HG03565 (cell line): ENCODE results near the gene TADA1.

Experiments
- ATAC-seq: cut with Tn5 transposase; IDR thresholded peaks from one replicate; pipeline ENCODE4 v1.9.1; 2021; ENCODE audit warnings: mild to moderate bottlenecking, moderate library complexity; ENCODE audit not compliant: unreplicated experiment

Gene TADA1

GRCh38 chr1:166875734-166876539 lies at the start of gene TADA1:
Gene TADA1, minus strand, starts transcription at chr1:166876264. Its CDS starts 31 bp downstream, at chr1:166876233.
- peak; percentile 81 for ATAC-seq

- ATAC-seq: peak; percentile 75
Observed at GRCh38 chr1:166924823-166925541, 48.9 kb upstream of the TADA1 start.

- ATAC-seq: no peak
Observed at GRCh38 chr1:166920561-166921475, 44.8 kb upstream of the TADA1 start.

- no peak for ATAC-seq
Observed at GRCh38 chr1:166918956-166919316, 42.9 kb upstream of the TADA1 start.

- no peak for ATAC-seq
Observed at GRCh38 chr1:166918088-166918955, 42.3 kb upstream of the TADA1 start.

GRCh38 chr1:166915941-166916340 lies 39.9 kb upstream of the TADA1 start:
- ATAC-seq: no peak

- no peak for ATAC-seq
Observed at GRCh38 chr1:166915042-166915441, 39.0 kb upstream of the TADA1 start.

GRCh38 chr1:166914111-166914510 lies 38.0 kb upstream of the TADA1 start:
- ATAC-seq: no peak

- ATAC-seq: no peak
Observed at GRCh38 chr1:166911624-166912023, 35.6 kb upstream of the TADA1 start.

- ATAC-seq: peak; percentile 97
Observed at GRCh38 chr1:166910396-166910994, 34.4 kb upstream of the TADA1 start.

- ATAC-seq: no peak
Observed at GRCh38 chr1:166908942-166909341, 32.9 kb upstream of the TADA1 start.

GRCh38 chr1:166907763-166908162 lies 31.7 kb upstream of the TADA1 start:
- no peak for ATAC-seq

GRCh38 chr1:166907051-166907450 lies 31.0 kb upstream of the TADA1 start:
- ATAC-seq: no peak

GRCh38 chr1:166906647-166907046 lies 30.6 kb upstream of the TADA1 start:
- ATAC-seq: no peak

- no peak for ATAC-seq
Observed at GRCh38 chr1:166905900-166906299, 29.8 kb upstream of the TADA1 start.

GRCh38 chr1:166905136-166905535 lies 29.1 kb upstream of the TADA1 start:
- ATAC-seq: no peak

GRCh38 chr1:166903232-166903631 lies 27.2 kb upstream of the TADA1 start:
- no peak for ATAC-seq

GRCh38 chr1:166902279-166902678 lies 26.2 kb upstream of the TADA1 start:
- ATAC-seq: no peak

GRCh38 chr1:166900987-166901386 lies 24.9 kb upstream of the TADA1 start:
- ATAC-seq: no peak

GRCh38 chr1:166899769-166900168 lies 23.7 kb upstream of the TADA1 start:
- no peak for ATAC-seq
